Amniotic stem cell (primary cell): ENCODE results near the gene MAD1L1.

Experiments
- DNase-seq: peaks from one replicate; lab custom pipeline; 2025; lab: John Stamatoyannopoulos, UW

MAD1L1 gene

GRCh38 chr7:2200584-2200980 is 32.2 kb downstream of the MAD1L1 start:
- DNase-seq, result no peak

GRCh38 chr7:2199956-2200583 is 32.7 kb downstream of the MAD1L1 start:
- DNase-seq, result no peak

DNA sequence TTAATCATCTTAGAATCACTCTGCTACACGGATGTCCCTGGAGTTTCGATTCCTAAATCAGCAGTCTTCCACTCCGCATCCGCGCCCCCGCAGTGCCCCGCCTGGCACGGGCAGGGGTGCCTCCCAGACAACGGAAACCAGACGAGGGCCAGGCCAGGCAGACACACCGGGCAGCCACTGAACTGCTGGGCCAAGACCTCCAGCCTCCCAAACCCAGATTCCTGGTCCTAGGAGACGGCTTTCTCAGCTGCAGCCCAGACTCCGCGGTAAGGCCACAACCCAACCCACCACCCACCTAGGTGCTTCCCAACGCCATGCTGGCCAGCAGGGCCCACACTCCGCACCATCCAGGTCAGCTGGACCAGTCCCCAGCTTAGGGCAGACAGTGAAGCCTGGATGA is 33.2 kb downstream of the MAD1L1 start:
- DNase-seq, result no peak

- no peak for DNase-seq
Measured at GRCh38 chr7:2198760-2199159, 34.0 kb downstream of the MAD1L1 start.

GRCh38 chr7:2198206-2198605 is 34.5 kb downstream of the MAD1L1 start:
- no peak for DNase-seq

- no peak for DNase-seq
Measured at GRCh38 chr7:2197436-2198155, 35.1 kb downstream of the MAD1L1 start.

- DNase-seq, result no peak
Measured at GRCh38 chr7:2196381-2197378, 36.1 kb downstream of the MAD1L1 start.

DNA sequence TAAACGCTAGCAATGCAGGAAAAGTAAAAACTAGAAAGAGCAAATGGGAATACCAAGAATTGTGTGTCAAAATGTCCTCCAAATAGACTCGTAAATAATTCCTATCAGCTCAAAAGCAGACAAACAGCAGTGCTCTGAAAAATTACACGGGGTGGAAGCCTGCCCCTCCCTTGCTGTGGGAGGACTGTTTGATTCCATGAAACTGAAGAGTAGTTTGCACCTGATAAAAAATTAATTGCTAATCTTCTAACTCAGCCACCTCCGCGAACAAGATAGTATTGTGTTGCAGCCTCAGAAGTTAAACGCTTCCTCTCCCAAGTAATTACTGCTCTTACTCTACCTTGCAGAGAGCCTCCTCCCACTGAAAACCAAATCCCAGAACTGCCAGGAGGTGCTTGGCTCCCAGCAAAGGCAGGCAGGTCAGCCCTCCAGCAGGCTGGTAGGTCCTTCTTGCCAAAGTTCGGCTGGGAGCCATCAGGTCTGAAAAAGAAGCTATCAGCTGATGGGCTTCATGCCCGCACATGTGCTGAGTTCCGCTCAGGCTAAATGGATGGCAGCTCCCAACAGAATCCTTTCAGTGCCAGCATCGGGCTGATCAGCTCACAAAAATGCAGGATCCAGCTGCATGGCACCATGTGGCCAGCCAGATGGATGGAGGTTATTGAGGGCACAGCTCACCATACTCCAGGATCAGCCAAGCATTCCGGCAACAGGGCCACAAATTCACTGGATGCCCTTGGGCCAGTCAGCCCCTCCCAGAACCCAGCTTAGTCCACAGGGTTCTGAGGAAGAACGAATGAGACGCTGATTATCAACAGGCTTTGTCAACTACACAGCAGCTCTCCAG is 37.1 kb downstream of the MAD1L1 start:
- no peak for DNase-seq

- DNase-seq, result no peak
Measured at GRCh38 chr7:2193575-2194305, 39.0 kb downstream of the MAD1L1 start.

- no peak for DNase-seq
Measured at GRCh38 chr7:2192831-2193534, 39.8 kb downstream of the MAD1L1 start.

DNA sequence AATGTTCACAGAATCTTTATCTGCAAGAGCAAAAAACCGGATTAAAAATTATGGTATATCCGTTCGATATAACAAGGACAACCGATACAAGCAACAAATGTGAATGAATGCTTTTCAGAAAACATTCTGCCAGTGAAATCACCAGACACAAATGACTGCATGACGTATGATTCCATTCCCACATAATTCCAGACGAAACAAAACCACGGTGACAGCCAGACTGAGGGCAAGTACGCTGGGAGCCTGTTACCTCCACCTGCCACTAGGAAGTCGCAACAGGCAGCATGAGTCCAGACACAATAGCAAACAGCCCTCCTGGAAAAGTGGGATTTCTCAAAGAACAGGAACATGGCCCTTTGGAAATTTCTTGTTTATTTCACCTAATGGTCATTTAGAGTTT is 41.7 kb downstream of the MAD1L1 start:
- DNase-seq, result no peak

DNA sequence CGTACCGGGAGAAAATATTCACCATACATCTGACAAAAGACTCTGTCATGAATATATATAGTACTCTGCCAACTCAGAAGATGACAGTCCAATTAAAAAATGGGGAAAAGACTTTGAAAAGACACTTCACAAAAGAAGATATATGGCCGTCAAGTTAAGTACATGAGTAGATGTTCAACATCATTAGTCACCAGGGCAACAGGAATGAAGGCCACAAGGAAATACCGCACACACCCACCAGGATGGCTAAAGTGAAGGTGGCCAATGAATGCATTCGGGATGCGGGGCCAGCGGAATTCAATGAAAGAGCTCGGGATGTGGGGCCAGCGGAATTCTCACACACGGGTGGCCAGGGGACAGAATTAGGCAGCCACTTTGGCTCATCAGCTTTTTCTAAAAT is 42.2 kb downstream of the MAD1L1 start:
- no peak for DNase-seq

DNA sequence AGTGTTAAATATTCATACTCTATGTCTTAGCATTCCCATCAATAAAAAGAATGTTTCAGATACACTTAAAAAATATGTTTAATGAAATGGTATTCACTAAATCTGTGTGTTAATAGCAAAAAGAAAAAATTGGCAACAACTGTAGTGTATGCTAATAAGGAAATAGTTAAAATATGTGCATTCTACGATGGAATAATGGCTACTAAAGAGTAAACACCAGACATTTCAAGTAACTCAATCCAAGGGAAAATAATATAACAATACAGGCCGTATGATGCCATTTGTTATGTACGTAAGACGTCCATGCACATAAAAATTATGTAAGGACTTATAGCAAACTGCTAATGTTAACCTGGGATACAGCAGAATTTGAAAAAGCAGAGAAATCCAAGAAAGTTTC is 46.6 kb downstream of the MAD1L1 start:
- no peak for DNase-seq

DNA sequence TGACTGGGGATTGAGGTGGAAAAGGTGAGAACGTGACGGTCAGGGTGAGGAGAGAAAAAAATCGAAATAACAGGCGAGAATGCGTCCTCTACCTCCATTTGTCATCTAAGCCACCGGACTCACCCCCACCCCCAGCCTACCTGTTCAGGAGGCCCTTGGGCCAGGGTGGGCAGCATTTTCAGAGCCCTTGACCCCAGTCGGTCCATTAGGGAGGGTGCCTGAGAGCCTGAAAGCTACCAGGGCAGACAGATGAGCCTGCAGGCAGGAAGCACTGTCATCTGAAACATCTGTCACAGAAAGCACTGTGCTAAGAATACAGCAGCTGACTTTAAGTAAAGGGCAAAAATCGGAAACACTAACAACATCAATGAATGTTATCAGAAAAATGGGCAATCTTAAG is 47.0 kb downstream of the MAD1L1 start:
- no peak for DNase-seq

- DNase-seq, result no peak
Measured at GRCh38 chr7:2182461-2182860, 50.3 kb downstream of the MAD1L1 start.

DNA sequence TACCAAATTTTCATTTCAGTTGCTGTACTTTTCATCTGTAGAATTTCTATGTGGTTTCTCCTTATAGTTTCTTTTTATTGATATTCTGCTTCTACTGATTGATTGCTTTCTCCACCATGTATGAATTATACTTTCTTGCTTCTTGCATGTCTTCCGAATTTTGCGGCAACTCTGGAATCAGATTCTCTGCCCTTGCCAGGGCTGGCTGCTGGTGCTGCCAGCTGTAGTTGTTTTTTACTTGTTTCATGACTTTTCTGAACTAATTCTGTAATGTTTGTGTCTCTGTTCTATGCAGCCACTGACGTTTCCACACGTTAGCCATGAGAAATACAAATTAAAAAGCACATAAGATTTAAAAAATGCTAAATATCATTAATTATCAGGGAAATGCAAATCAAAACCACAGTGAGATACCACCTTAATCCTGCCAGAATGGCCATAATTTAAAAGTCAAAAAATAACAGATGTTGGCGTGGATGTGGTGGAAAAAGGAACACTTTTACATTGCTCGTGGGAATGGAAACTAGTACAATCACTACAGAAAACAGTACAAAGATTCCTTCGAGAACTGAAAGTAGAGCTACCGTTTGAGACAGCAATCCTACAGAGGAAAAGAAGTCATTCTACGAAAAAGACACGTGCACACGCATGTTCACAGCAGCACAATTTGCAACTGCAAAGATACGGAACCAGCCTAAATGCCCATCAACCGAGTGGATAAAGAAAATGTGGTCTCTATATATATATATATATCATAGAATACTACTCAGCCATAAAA is 51.5 kb downstream of the MAD1L1 start:
- no peak for DNase-seq

DNA sequence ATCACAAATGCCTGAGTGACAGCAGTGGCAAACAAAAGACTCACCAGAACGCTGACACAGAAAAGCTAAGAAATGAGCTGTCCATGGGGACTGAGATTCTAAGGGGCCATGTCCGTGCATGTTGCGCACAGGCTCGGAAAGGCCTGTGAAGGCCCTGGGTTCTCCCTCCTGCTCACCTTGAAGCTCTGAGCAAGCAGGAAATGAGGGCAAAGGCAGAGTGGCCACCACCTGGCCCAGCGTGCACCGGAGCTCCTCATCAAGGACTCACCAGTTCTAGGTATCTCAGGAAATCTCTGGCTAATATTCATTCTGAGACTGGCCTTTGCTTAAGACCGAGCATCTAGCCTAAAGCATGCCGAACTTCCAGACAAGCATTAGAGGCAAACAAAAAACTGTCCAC is 52.7 kb downstream of the MAD1L1 start:
- no peak for DNase-seq

DNA sequence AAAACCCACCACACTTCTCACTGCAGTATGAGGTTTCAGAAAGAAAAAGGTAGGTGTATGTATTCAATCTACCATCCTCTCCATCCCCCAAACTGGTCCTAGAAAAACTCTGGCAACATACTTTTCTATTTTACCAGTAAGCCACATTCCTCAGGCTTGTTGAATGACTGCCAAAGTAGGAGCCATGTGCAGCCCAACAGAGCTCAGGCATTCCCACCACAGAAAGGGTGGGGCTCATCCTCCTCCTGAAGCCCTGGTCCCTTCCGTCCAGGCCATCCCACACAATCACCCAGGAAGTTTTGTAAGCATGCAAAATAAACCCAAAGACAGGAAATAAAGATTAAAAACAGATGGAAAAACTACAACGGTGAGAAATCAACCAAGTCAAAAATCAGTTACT is 57.2 kb downstream of the MAD1L1 start:
- peak; percentile 83 for DNase-seq

DNA sequence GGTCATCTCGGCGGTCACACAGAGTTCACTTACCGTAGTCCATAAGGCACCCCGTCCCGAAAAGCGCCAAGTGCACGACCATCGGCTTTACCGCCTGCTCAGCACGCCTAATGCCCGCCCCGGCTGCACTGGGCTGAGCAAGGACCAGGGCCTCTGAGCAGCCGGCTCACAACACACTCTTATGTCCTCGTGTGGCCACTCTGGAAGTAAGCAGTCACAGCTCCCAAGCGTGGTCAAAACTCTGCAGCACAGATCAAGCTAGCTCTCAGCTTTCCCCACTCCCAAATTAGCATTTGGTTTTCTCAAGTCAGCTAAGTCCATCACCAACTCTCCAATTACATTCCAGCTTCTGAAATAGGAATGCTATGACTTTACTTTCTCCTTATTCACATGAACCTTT is 57.7 kb downstream of the MAD1L1 start:
- DNase-seq, result peak; percentile 80
